Medulla oblongata (tissue), 1 donor: ENCODE measurements around the gene ACTA2.

Source experiments
- DNase-seq: peaks from one replicate; pipeline ENCODE4 v3.0.0-alpha.2; 2015; ENCODE audit errors: extremely low spot score

ACTA2 gene

DNA sequence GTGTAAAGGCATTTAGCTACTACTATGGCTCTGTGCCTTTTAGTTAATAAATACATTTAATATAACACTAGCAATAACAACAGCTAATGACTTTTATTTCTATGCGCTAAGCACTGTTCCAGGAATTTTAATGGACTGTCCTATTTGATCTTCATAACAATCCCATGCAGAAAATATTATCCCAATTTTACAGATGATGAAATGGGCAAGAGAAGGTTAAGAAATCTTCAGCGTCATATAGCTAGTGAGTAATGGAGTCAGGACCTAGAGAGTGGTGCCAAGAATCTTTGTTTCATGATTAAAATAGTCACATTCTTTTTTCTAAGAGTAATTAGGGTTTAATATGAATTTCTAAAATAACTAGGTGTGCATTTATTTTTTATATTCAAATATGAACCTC, 32.4 kb downstream of the ACTA2 start:
- no peak for DNase-seq

DNA sequence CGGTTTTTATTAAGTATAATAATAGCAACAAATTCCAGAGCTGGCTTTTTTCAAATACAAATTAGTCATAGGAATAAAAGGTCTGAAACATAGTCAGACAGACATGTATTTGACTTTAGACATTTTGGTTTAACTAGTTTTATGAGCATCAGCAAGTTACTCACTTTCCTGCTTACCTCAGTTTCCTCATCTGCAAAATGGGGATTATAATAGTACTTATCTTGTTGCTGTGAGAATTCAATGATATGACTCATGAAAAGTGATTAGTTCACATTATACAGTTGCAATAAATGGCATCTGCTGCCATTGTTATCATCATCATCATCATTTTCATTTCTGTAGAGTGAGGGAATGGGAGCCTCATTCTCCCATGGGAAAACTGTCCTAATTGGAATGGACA, 33.5 kb downstream of the ACTA2 start:
- DNase-seq, result no peak

DNA sequence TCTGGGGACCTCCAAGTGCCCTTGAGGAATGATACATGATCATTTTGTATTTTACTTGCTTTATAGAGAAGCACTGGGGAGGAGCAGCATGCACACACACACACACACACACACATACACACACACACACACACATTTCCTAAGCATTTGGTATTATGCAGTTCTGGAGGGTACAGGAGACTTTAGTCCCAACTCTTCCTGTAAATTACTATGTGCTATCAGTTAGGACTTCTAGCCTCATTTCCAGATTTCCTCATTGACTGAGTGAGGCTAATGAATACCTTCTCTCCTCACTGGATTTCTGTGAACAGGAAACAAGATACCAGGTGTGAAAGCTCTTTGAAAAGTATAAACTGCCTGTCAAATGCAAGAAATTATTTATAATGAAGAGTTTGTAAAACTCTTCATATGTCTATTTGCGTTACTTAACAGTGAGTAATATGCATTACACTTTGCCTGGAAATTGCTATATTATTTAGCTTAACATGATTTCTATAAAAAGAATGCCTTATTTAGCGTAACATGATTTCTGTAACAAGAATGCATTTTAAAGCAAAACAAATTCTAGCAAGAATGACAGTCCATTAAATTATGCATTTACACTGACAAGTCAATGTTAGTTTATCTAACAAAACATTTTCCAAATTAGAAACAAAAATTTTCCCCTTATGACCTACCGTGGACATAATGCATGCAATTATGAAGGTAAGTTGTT, 34.2 kb downstream of the ACTA2 start:
- no peak for DNase-seq

DNA sequence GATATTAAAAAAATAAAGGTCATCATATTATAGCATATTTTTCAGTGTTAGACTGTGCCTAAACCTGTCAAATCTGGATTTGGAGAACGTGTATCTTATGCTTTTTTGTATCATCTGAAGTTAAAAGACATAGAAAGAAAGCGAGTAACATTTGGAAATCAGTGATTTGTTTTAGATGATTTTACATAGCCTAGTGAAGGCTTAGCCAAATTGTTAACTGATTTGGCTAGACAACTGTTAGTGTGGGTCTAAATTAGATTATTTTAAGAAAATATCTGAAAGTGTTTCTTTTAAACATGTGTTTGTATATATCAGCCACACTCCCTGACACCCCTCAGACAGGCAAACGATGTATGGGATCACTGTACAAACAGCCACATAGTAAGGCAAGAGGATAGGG, 35.6 kb downstream of the ACTA2 start:
- no peak for DNase-seq

DNA sequence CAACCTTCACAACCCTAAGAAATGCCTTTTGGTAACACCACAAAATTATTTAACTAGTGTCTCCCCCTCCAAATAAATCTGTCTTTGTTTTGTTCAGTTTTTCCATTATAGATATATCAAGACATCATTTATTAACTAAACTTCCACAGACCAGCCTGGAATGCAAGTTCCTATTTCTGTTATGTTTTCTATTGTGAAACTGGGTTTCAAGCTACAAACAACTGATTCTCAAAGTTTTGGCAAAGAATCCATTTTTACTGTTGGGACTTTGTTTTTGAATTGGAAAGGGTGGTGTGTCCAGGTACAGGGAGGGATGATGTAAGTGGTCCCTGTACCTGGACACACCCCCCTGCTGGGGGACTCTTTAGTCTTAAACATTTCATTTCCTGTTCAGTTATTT, 36.3 kb downstream of the ACTA2 start:
- DNase-seq, result no peak

DNA sequence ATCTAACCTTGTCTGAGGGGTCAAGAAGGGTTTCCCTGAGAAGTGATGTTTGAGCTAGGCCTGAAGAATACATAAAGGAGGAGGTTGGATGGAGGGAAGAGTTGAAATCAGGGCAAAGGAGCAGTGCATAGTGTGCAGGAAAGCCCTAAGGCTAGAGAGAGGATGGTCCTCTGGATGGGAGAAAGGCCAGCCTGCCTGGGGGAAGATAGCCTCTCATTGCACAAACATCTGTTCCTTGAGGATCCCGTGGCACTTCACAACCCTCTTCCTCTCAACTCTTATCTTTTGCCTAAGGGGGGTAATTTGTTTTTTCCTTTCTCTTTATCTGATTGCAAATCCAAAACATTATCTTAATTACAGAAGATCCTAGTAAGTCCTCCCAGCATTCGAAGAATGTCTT, 36.8 kb downstream of the ACTA2 start:
- no peak for DNase-seq

DNA sequence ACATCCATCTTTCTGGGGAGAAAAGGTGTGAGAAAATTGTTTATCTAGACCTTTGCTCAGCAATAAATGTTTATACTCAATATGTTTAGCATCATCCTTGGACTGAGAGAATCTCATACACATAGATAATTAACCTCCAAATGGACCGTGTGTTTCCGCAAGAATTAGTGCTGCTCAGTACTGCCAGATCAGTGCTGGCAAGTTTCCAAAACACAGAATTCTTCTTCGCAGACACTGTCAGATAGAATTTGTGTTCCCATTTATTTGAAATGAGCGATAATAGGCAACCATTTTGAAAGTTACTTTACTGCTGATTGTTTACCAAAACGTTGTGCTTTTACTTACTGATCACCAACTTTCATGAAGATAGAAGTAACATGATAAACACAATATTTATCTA, 38.8 kb downstream of the ACTA2 start:
- DNase-seq, result no peak

DNA sequence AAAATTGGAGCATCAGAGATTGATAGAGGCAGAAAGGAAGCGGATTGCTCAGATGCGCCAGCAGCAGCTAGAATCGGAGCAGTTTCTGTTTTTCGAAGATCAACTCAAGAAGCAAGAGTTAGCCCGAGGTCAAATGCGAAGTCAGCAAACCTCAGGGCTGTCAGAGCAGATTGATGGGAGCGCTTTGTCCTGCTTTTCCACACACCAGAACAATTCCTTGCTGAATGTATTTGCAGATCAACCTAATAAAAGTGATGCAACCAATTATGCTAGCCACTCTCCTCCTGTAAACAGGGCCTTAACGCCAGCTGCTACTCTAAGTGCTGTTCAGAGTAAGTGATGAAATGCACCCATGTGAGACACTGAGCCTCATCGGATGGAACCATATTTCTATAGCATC, 39.4 kb downstream of the ACTA2 start:
- DNase-seq, result no peak

DNA sequence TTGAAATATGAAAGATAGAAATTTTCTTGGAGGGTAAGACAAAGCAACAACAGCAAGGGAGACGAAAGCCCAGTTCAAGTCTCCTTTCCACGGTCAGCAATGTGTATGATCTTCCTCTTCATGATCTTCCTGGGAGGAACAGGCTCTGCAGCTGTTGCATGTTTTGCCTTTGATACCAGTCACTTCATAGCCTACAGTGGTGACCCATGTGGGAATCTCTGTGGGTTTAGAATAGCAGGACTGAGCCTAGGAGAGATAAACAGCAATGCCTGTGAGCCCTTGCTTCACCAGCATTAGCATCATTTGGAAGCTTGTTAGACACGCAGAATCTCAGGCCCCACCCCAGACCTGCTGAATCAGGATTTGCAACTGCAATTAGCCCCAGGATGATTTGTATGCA, 40.7 kb downstream of the ACTA2 start:
- no peak for DNase-seq

DNA sequence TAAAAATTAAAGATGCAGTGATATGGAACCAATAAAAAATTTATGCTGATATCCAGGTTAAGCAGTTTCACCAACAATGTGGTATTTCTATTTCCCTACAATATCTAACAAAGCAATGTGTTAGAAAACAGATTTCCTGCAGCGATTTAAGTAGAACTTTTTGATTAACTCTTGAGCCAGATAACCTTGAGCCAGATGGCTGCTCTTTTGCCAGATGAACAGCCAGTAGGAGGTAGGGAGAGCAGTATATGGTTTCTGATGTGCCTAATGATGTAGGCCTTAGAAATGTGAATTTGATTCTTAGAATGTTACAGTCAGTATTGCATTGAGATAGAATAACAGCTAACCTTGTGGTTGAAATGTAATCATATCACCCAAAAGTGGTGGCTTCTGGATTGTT, 41.5 kb downstream of the ACTA2 start:
- no peak for DNase-seq

DNA sequence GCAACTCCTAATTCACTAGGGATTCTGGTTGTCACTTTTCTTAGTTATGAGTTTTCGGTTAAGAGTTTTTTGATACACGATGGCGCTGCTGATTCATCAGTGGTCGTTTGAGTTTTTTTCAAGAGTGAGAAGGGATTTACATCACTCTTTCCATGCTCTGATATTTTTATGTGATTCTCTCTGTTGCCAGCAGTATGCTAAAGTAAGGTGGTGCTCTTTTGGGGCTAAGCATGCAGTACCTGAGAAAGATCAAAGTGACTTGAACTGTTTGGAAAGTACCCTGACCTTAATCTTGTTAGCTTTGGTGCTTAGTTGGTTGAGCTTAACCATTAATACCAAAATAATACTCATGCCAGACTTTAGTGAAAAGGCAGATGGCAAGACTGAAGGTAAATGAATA, 44.4 kb downstream of the ACTA2 start:
- DNase-seq, result no peak

DNA sequence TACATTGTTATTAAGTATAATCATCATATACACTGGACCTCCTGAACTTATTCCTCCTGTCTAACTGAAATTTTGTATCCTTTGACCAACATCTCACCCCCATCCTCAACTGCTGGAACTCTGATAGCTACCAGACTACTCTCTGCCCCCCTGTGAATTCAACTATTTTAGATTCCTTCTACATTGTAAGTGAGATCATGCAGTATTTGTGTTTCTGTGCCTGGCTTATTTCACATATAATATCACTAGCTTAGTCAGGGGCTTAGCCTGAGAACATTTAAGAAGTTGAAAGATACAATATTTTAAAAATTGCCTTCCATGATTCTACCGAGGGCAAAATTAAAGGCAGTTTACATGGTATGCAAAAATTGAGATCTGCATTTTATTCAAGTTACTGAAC, 45.7 kb downstream of the ACTA2 start:
- DNase-seq, result no peak

DNA sequence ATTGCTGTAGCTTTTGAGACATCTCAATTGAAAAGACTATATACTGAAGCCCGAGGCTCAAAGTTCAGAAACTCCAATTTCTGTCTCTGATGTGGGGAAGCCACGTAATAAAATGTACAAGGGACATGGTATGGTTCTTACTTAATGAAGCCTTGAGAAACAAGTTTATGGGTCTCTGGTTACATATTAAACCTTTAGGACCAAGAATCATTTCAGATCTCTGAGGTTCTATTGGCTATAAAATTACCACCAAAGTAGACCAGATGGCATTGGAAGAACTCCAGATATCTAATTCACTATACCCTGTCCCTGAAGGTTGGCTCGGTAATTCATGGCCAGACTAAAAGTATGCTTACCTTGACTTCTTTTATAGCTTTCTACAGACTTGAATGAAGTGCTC, 48.9 kb downstream of the ACTA2 start:
- DNase-seq, result no peak

DNA sequence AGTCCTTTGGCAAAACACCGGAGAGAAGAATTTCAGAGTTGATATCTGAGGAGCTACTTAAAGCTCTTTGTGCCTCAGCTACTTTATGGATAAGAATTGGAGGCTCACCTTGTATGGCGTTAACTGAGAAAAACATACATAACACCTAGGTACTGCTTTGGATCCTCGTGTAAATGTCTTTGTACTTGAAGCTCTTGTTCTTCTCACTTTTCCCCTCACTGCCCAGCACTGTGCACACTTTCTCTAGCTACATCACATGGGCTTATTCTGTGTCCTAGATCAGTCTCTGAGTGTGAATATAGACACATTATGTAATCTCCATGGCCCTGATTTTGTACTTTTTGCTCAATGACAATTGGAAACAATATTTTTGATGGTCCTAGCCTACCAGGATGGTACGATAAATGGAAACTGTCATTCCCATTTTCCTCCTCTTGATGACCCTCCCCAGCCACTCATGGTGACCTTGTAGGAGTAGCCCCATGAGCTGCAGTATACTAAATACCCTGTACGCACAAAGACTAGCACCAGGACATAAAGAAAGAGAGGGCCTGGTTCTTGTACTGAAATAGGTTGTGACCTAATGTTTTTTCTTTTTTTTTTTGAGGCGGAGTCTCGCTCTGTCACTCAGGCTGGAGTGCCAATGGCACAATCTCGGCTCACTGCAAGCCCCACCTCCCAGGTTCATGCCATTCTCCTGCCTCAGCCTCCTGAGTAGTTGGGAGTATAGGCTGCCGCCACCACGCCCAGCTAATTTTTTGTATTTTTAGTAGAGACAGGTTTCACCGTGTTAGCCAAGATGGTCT, 50.4 kb downstream of the ACTA2 start:
- DNase-seq, result no peak

DNA sequence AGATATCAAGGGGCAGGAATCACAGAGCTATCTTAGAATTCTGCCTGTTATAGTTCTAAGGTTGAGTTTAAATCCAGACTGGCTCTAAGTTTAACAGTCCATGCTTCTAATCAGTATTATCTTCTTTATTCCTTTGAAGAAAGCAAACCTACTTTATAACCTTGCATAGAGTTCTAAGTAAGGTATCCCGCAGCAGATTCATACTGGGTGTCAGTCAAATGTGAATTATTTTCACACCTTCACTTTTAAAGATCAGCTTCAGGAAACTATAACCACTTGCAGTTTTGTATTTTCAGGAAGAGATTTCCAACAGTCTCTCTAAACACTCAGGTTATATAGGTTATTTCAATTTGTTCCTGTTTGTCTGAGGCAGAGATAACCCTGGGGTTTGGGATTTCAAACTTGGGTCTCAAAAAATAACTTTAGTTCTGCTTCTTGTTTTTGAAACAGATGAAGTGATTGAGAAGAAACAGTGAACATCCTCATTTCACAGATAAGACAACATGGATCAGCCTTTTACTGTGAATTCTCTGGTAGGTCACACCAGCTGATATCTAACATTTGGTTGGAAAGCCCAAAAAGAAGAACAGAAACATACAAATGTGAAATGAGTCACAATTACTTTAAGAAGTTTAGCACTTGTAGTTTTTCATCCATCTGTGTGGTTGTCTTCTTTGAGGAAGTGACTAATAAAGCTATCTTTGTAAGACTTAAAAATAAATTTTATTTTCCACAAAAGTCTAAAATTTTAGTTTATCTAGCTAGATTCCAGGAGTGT, 51.2 kb downstream of the ACTA2 start:
- peak; percentile 76 for DNase-seq

DNA sequence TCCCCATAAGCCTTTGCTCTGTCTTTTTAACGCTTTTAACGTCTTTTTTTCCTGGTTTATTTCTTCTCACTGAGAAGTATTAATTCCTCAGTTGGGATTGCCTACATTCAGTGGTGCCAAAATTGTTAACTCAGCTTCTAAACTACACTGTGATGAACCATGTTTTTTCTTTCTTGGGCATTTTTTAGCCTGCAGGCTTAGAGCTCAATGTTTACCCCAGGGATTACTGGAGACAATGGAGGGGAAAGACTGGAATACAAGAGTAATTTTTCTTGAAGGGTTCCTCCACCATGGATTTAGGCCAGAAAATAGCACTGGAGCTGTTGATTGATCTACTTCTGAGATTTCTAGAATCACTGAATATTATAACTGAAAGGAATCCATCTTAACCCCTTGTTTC, 52.7 kb downstream of the ACTA2 start:
- no peak for DNase-seq

DNA sequence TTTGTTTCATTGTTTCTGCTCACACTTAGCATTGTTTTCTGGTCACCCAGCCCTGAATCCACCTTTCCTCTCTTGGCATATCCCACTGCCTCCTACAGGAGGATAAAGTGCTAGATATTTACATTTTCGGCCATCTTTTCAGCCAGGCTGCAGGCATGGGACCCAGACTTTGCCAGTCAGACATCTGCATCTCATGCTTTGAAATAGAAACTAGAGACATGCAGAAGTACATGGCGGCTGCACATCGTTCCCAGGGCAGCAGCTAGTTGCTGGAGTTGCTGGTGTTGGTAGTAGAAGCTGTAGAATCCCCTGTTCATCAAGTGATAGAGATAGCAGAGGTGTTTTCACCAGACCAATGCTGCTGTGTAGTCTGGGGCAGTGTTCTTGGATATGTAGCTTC, 53.8 kb downstream of the ACTA2 start:
- DNase-seq, result no peak

DNA sequence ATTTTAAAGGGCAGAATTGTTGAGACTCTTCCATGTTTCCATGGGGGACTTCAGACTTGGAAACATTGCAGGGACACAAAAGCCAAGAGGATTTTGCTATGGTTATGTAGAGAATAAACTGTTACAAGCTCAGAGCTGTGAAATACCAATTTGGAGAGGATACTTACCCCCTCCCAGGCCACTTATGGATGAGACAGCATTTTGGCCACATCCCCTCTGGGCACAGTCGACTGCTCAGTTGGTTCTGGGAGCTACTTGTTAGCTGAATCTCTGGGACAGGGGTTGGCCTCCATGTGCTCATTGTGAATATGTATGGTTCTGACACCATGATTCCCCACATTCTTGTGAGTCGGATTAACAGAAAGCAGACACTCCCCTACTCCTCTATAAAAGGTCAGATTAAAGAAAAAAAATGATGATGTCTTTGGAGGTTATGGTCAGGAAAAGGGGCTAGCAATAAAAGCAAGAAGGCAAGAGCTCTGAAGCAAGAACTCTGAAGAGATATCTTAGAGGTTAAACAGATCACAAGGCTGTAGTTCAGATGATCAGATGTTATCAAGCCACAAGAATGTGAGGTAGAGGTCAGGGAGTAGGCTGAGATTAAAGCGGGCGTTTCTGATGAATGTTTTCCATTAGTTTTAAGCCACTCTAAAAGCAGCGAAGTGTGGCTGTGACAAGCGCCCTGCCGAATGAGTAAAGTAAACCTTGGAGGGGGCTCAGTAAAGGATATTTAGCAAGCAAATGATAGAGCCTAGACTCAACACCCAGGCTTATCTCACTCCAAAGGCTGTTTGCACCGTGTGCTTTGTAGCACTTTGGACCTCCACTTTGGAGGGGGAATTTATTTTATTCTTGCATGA, 55.3 kb downstream of the ACTA2 start:
- DNase-seq, result peak; percentile 42

DNA sequence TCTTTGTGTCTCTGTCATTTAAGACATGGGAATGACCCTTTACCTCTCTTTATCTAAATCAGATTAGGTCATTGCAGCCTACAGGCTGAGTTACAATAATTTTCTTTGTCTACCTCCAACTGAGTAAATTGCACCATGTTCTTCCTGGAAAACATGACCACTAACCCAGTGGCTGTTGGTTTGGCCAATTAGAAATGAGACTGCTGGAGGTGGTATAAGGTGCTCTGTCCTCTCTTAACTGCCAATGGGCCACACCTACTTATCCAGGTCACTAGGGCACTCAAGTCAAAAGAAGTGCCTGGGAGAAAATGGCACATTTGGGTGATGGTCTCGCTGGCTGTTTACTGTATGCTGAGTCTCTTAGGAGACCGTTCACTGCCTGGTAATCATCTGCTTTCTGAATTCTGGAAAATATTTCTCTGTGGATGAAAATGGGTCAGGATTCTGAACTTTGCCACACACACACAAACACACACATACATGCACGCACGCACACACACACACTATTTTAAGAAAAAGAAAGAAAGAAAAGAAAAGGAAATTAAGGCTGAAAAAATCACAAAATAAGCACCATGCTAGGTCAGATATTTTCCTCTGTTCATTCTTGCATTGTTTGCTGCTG, 56.1 kb downstream of the ACTA2 start:
- DNase-seq, result no peak

DNA sequence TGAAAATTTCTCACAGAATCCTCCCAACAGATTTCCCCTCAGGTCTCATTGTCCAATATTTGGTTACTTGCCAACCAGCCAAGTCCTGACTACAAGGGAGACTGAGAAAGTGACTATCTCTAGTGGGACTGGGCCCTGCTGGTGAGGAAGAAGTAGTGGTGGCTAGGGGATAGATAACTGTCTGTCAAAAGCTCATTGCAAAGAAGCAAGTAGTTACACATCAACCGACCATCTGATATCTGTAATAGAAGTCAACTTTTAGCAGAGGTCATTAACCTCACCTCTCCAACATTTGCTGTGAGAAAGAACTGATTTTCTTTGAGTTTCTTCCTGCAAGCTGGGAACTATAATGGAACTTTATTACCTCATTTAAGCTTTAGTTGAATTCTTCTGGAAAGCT, 57.3 kb downstream of the ACTA2 start:
- DNase-seq, result no peak

DNA sequence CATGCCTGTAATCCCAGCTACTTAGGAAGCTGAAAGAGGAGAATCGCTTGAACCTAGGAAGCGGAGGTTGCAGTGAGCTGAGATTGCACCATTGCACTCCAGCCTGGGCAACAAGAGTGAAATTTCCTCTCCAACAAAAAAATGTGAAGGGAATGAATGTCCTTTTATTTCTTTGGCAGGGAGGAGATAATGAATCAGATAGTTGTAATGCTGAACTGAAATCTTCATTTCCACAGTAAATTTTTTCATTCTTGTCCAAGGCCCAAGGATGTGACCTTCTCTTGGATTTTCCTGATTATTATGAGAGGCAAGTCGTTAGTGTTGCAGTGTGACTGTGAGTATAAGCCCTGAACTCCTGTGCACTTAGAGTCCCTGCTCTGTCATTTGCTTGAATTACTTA, 59.0 kb downstream of the ACTA2 start:
- DNase-seq, result no peak
